Trophoblast cell (in vitro differentiated cells and primary cell): ENCODE results near the gene RRAGD.

ENCODE experiments used
- DNase-seq, 2 donors: peaks; one replicate each; pipeline ENCODE4 v3.0.0-alpha.2; 2016
- H2AFZ ChIP-seq: 2 replicates; pipeline ENCODE4 v1.6.1; 2013; ENCODE audit warnings: low read length, moderate library complexity, mild to moderate bottlenecking; ENCODE audit not compliant: insufficient read depth, poor library complexity
- H2AK5ac ChIP-seq: 2 replicates; pipeline ENCODE4 v1.6.1; 2013; ENCODE audit warnings: mild to moderate bottlenecking, low read length
- H2BK120ac ChIP-seq: 2 replicates; pipeline ENCODE4 v1.6.1; 2013; ENCODE audit warnings: low read length, mild to moderate bottlenecking, moderate library complexity; ENCODE audit not compliant: insufficient read depth, poor library complexity
- H2BK12ac ChIP-seq: 2 replicates; pipeline ENCODE4 v1.6.1; 2013; ENCODE audit warnings: mild to moderate bottlenecking, low read length, moderate library complexity
- H2BK5ac ChIP-seq: 2 replicates; pipeline ENCODE4 v1.6.1; 2013; ENCODE audit warnings: low read length, low read depth, moderate library complexity, mild to moderate bottlenecking; ENCODE audit not compliant: poor library complexity
- H3K14ac ChIP-seq: 2 replicates; pipeline ENCODE4 v1.6.1; 2013; ENCODE audit warnings: mild to moderate bottlenecking, low read length
- H3K18ac ChIP-seq: 2 replicates; pipeline ENCODE4 v1.6.1; 2013; ENCODE audit warnings: mild to moderate bottlenecking, low read length
- H3K23ac ChIP-seq: 2 replicates; pipeline ENCODE4 v1.6.1; 2013; ENCODE audit warnings: low read length
- H3K27ac ChIP-seq: 2 replicates; pipeline ENCODE4 v1.5.1; 2013; ENCODE audit warnings: low read depth, mild to moderate bottlenecking, inconsistent platforms, low read length, moderate library complexity
- H3K27me3 ChIP-seq: 2 replicates; pipeline ENCODE4 v1.6.1; 2013; ENCODE audit warnings: inconsistent platforms, mild to moderate bottlenecking, low read length, moderate library complexity; ENCODE audit not compliant: insufficient read depth
- H3K36me3 ChIP-seq, 2 experiments: 1 replicate in 1 of 2; 2 replicates in 1 of 2; pipeline ENCODE4 v1.6.1; 2013; ENCODE audit warnings: low read length in 2 of 2, mild to moderate bottlenecking in 2 of 2, moderate library complexity in 1 of 2; ENCODE audit not compliant: insufficient read depth in 2 of 2, control insufficient read depth in 1 of 2
- H3K4ac ChIP-seq: 2 replicates; pipeline ENCODE4 v1.6.1; 2013; ENCODE audit warnings: low read depth, mild to moderate bottlenecking, low read length, moderate library complexity
- H3K4me1 ChIP-seq, 2 experiments: 1 replicate in 1 of 2; 2 replicates in 1 of 2; pipeline ENCODE4 v1.6.1; 2013; ENCODE audit warnings: low read length in 2 of 2, mild to moderate bottlenecking in 2 of 2, moderate library complexity in 1 of 2; ENCODE audit not compliant: insufficient read depth in 2 of 2, control insufficient read depth in 1 of 2
- H3K4me2 ChIP-seq: 2 replicates; pipeline ENCODE4 v1.6.1; 2013; ENCODE audit warnings: inconsistent platforms, mild to moderate bottlenecking, low read length, moderate library complexity
- H3K4me3 ChIP-seq: 2 replicates; pipeline ENCODE4 v1.5.1; 2013; ENCODE audit warnings: mild to moderate bottlenecking, low read depth, low read length, inconsistent platforms
- H3K79me1 ChIP-seq: one replicate; pipeline ENCODE4 v1.6.1; 2013; ENCODE audit warnings: low read length
- H3K79me2 ChIP-seq: 2 replicates; pipeline ENCODE4 v1.6.1; 2013; ENCODE audit warnings: low read length, mild to moderate bottlenecking; ENCODE audit not compliant: control insufficient read depth, insufficient read depth, poor library complexity
- H3K9ac ChIP-seq: 2 replicates; pipeline ENCODE4 v1.6.1; 2013; ENCODE audit warnings: mild to moderate bottlenecking, low read length
- H3K9me3 ChIP-seq: 2 replicates; pipeline ENCODE4 v1.6.1; 2013; ENCODE audit warnings: low read depth, mild to moderate bottlenecking, control low read depth, inconsistent platforms, low read length; ENCODE audit not compliant: insufficient read depth
- H4K12ac ChIP-seq: 2 replicates; pipeline ENCODE4 v1.6.1; 2013; ENCODE audit warnings: low read depth, mild to moderate bottlenecking, low read length, moderate library complexity
- H4K8ac ChIP-seq: 2 replicates; pipeline ENCODE4 v1.6.1; 2013; ENCODE audit warnings: low read depth, mild to moderate bottlenecking, low read length, moderate library complexity
- H4K91ac ChIP-seq: one replicate; pipeline ENCODE4 v1.6.1; 2013; ENCODE audit warnings: low read depth, mild to moderate bottlenecking, low read length, moderate library complexity
- WGBS: extraction: QIAGEN DNeasy Blood & Tissue Kit; methylation state at CpG from one replicate; pipeline ENCODE4 v1.1.7; 2013; ENCODE audit warnings: missing lambda C conversion rate; ENCODE audit not compliant: insufficient read length, insufficient coverage; ENCODE audit errors: extremely low coverage; 5-methylcytosine and 5-hydroxymethylcytosine counted together

The RRAGD gene

DNA sequence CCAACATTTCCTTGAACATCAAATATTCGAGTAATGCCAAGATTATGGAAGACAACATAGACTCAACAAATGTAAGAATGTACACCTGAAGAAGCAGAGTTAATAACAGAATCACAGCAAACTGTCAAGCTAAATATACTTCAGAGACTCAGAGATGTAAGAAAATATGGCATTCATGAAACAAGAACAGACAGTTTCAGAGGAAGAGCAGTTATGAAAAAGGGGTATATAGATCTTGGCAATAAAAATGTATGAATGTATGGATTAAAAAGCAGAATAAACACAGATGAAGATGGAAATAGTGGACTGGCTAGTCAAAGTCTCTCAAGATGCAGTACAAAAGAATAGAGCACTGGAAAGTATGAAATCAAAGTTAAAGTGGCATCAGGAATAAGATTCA, 18.4 kb downstream of the RRAGD start:
- H3K14ac ChIP-seq = no peak overlapping the region
- no peak overlapping the region for H2AFZ ChIP-seq
- H3K23ac ChIP-seq = no peak overlapping the region
- H4K12ac ChIP-seq = no peak overlapping the region
- H3K4me2 ChIP-seq = no peak overlapping the region
- H3K9me3 ChIP-seq = no peaks in the 10 kb centered on the region
- no peak overlapping the region for H3K9ac ChIP-seq
- H3K27ac ChIP-seq = no peak overlapping the region
- H3K79me1 ChIP-seq = no peaks in the 10 kb centered on the region
- H4K91ac ChIP-seq = no peak overlapping the region
- no peak overlapping the region for H3K4ac ChIP-seq
- WGBS = no CpG with 5 or more reads among the region's 1 CpG
- H2BK12ac ChIP-seq = no peak overlapping the region
- DNase-seq = no peak
- no peak overlapping the region for H2BK5ac ChIP-seq
- H2AK5ac ChIP-seq = no peak overlapping the region
- H4K8ac ChIP-seq = no peak overlapping the region
- no peak overlapping the region for H3K4me3 ChIP-seq
- H2BK120ac ChIP-seq = no peak overlapping the region
- H3K36me3 ChIP-seq = no peaks in the 10 kb centered on the region
- H3K4me1 ChIP-seq = no peaks in the 10 kb centered on the region
- no peaks in the 10 kb centered on the region for H3K79me2 ChIP-seq
- H3K18ac ChIP-seq = no peak overlapping the region
- no peaks in the 10 kb centered on the region for H3K27me3 ChIP-seq

DNA sequence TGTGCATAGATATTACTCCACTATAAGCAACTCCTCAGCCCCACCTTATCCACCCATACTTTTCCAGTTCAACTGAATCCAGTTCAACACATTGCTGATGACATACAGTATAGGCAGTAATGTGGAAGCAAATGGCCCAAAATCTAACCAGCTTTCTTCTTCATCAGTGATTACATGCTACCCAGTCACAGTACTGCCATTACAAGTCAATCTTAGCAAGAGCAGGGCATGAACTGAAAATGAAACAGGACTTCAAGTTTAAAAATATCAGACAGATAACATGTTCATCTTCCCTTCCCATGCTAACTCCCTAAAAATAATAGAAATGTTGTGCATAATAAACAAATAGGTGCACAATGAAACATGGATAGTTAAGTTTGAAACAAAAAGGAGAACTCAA, 19.2 kb downstream of the RRAGD start:
- Histone ChIP-seq H3K27ac (no peak overlapping the region), H2BK12ac (no peak overlapping the region), H3K9me3 (no peaks in the 10 kb centered on the region), H3K14ac (no peak overlapping the region), H2BK5ac (no peak overlapping the region), H3K4me2 (no peak overlapping the region), H3K79me2 (no peaks in the 10 kb centered on the region), H2AFZ (no peak overlapping the region), H4K8ac (no peak overlapping the region), H3K9ac (no peak overlapping the region), H4K12ac (no peak overlapping the region), H3K4me1 (no peaks in the 10 kb centered on the region), H3K79me1 (no peaks in the 10 kb centered on the region), H4K91ac (no peak overlapping the region), H3K4ac (no peak overlapping the region), H2AK5ac (no peak overlapping the region), H2BK120ac (no peak overlapping the region), H3K36me3 (no peaks in the 10 kb centered on the region), H3K4me3 (no peak overlapping the region), H3K18ac (no peak overlapping the region), H3K23ac (no peak overlapping the region), H3K27me3 (no peaks in the 10 kb centered on the region)
- no peak for DNase-seq

DNA sequence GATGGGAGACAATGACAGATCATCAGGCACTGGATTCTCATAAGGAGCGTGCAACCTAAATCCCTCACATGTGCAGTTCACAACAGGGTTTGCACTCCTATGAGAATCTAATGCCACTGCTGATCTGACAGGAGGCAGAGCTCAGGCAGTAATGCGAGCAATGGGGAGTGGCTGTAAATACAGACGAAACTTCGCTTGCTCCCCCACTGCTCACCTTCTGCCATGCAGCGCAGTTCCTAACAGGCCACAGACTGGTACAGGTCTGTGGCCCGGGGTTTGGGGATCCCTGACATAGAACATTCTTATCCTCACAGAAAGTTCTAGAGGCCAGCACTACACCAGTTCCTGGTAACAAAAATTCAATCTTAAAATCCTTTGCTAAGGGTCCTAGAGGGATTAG, 23.2 kb downstream of the RRAGD start:
- Histone ChIP-seq H3K36me3 (no peaks in the 10 kb centered on the region), H2BK12ac (no peak overlapping the region), H3K79me1 (no peaks in the 10 kb centered on the region), H3K27ac (no peak overlapping the region), H4K8ac (no peak overlapping the region), H3K18ac (no peak overlapping the region), H3K4ac (no peak overlapping the region), H2AFZ (no peak overlapping the region), H3K4me2 (no peak overlapping the region), H3K4me1 (peaks cover 0 to 3% of the 10 kb centered on the region in 2 experiments), H3K79me2 (no peaks in the 10 kb centered on the region), H3K9me3 (no peaks in the 10 kb centered on the region), H3K23ac (no peak overlapping the region), H3K9ac (no peak overlapping the region), H4K91ac (no peak overlapping the region), H3K4me3 (no peak overlapping the region), H4K12ac (no peak overlapping the region), H3K27me3 (no peaks in the 10 kb centered on the region), H2BK5ac (no peak overlapping the region), H3K14ac (no peak overlapping the region), H2BK120ac (no peak overlapping the region), H2AK5ac (no peak overlapping the region)
- WGBS = no CpG with 5 or more reads among the region's 6 CpGs
- DNase-seq = no peak

DNA sequence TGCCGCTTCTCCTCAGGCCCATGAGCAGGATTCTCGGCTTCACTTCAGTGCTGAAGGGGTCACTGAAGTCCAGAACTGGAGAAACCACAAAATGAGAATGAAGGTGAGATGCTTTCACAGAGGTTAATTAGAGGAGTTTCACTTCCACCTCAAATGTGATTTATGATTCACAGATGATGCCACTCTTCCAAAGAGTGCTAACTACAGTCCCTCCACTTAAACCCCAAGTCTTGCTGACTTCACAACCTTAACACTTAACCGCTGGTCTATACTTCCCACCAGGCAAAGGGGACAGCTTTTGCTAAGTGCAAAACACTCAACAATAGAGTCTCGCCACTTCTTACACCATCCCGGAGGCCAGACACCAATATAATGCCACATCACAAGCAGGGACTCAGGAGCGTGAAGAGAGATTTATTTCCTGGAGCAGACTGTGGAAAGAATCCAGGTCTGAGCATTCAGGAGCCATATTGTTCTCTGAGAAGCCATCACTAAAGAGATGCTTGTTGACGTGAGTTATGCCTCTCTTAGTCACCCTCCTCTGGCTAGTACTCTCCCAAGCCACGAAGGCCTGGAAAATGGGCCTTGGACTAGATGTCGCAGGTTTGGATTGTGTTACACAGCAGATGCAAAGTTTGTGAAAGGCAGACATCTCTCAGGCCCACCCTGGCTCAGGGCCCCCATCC, 24.4 kb downstream of the RRAGD start:
- H2AK5ac ChIP-seq = no peak overlapping the region
- H3K4ac ChIP-seq = no peak overlapping the region
- H4K12ac ChIP-seq = no peak overlapping the region
- H2BK12ac ChIP-seq = no peak overlapping the region
- no peaks in the 10 kb centered on the region for H3K27me3 ChIP-seq
- no peak overlapping the region for H4K8ac ChIP-seq
- no peaks in the 10 kb centered on the region for H3K9me3 ChIP-seq
- H2BK120ac ChIP-seq = no peak overlapping the region
- H3K36me3 ChIP-seq = no peaks in the 10 kb centered on the region
- no peak overlapping the region for H3K9ac ChIP-seq
- H2BK5ac ChIP-seq = no peak overlapping the region
- no peak overlapping the region for H3K14ac ChIP-seq
- no peak overlapping the region for H3K27ac ChIP-seq
- H3K18ac ChIP-seq = no peak overlapping the region
- H4K91ac ChIP-seq = no peak overlapping the region
- no peak overlapping the region for H3K23ac ChIP-seq
- no peak for DNase-seq
- H3K4me1 ChIP-seq = peaks cover 0 to 3% of the 10 kb centered on the region in 2 experiments
- H2AFZ ChIP-seq = no peak overlapping the region
- H3K79me1 ChIP-seq = no peaks in the 10 kb centered on the region
- no CpG with 5 or more reads among the region's 9 CpGs for whole genome bisulfite sequencing
- H3K79me2 ChIP-seq = no peaks in the 10 kb centered on the region
- H3K4me3 ChIP-seq = no peak overlapping the region
- H3K4me2 ChIP-seq = no peak overlapping the region
